HepG2 (cell line): ENCODE measurements around the gene TANGO6. TPM values are rescaled to one million over a fixed set of nuclear protein-coding genes. Genes with fewer than 3 reads are reported as not detected.
A peak's percentile ranks its signal among the peaks of the same experiment; 100 is the strongest.

Experiments
- ATF1 ChIP-seq: IDR thresholded peaks from 2 replicates; pipeline ENCODE4 v1.6.1; 2016; ENCODE audit warnings: mild to moderate bottlenecking, control low read depth
- BCLAF1 ChIP-seq: fragments of 450-650 bp; IDR thresholded peaks from 2 replicates; pipeline ENCODE4 v1.6.1; 2017; ENCODE audit warnings: mild to moderate bottlenecking
- BRD4 ChIP-seq: sonication (generic); formaldehyde crosslinking; IDR thresholded peaks from 2 replicates; pipeline ENCODE4 v1.4.0; 2020; ENCODE audit warnings: missing genetic modification reagents
- ELF4 ChIP-seq: sonication (generic); formaldehyde crosslinking; IDR thresholded peaks from 2 replicates; pipeline ENCODE4 v1.5.0; 2020; ENCODE audit warnings: missing genetic modification reagents, mild to moderate bottlenecking, moderate library complexity, borderline replicate concordance
- FOXJ3 ChIP-seq: sonication (generic); formaldehyde crosslinking; IDR thresholded peaks from 2 replicates; pipeline ENCODE4 v1.4.0; 2020; ENCODE audit warnings: missing genetic modification reagents, mild to moderate bottlenecking, borderline replicate concordance
- HDAC1 ChIP-seq: sonication (generic); formaldehyde crosslinking; IDR thresholded peaks from 2 replicates; pipeline ENCODE4 v1.5.1; 2020; ENCODE audit warnings: mild to moderate bottlenecking, missing genetic modification reagents
- HOXA9 ChIP-seq: sonication (generic); formaldehyde crosslinking; IDR thresholded peaks from 2 replicates; pipeline ENCODE4 v1.8.1; 2022; ENCODE audit warnings: missing genetic modification reagents, mild to moderate bottlenecking, moderate library complexity, borderline replicate concordance
- JARID2 ChIP-seq: sonication (generic); formaldehyde crosslinking; IDR thresholded peaks from 2 replicates; pipeline ENCODE4 v1.8.1; 2023; ENCODE audit warnings: missing genetic modification reagents, inconsistent platforms; ENCODE audit not compliant: insufficient replicate concordance
- MED1 ChIP-seq: sonication (generic); formaldehyde crosslinking; IDR thresholded peaks from 2 replicates; pipeline ENCODE4 v1.4.0; 2020; ENCODE audit warnings: missing genetic modification reagents
- MXD1 ChIP-seq: sonication (generic); formaldehyde crosslinking; IDR thresholded peaks from 2 replicates; pipeline ENCODE4 v1.4.0; 2020; ENCODE audit warnings: mild to moderate bottlenecking, missing genetic modification reagents
- PAX8 ChIP-seq: sonication (generic); formaldehyde crosslinking; IDR thresholded peaks from 2 replicates; pipeline ENCODE4 v1.8.0; 2022; ENCODE audit warnings: mild to moderate bottlenecking, missing genetic modification reagents, borderline replicate concordance
- PRMT3 ChIP-seq: sonication (generic); formaldehyde crosslinking; IDR thresholded peaks from 2 replicates; pipeline ENCODE4 v1.8.1; 2022; ENCODE audit warnings: low read depth, mild to moderate bottlenecking, moderate library complexity, missing genetic modification reagents, borderline replicate concordance
- RARG ChIP-seq: sonication (generic); formaldehyde crosslinking; IDR thresholded peaks from 2 replicates; pipeline ENCODE4 v1.4.0; 2020; ENCODE audit warnings: low read depth, mild to moderate bottlenecking, missing genetic modification reagents
- SALL1 ChIP-seq: sonication (generic); formaldehyde crosslinking; IDR thresholded peaks from 2 replicates; pipeline ENCODE4 v1.8.0; 2022; ENCODE audit warnings: mild to moderate bottlenecking, missing genetic modification reagents
- SMARCC2 ChIP-seq: fragments of 450-650 bp; IDR thresholded peaks from 2 replicates; pipeline ENCODE4 v1.6.1; 2017; ENCODE audit warnings: antibody characterized with exemption, mild to moderate bottlenecking
- SP1 ChIP-seq, 2 experiments: fragments of 450-650 bp in 1 of 2; sonication (generic) in 1 of 2; formaldehyde crosslinking in 1 of 2; IDR thresholded peaks; 2 replicates each; pipeline versions ENCODE4 v1.4.0 to v1.6.1; 2016 to 2020; ENCODE audit warnings: missing genetic modification reagents in 1 of 2
- THAP11 ChIP-seq: IDR thresholded peaks from 2 replicates; pipeline ENCODE4 v1.6.1; 2016; ENCODE audit warnings: missing biosample characterization, missing genetic modification reagents
- THRA ChIP-seq: sonication (generic); formaldehyde crosslinking; IDR thresholded peaks from 2 replicates; pipeline ENCODE4 v1.4.0; 2020; ENCODE audit warnings: missing genetic modification reagents, borderline replicate concordance
- ZBTB7A ChIP-seq: sonication (generic); formaldehyde crosslinking; IDR thresholded peaks from 2 replicates; pipeline ENCODE4 v1.8.0; 2022; ENCODE audit warnings: mild to moderate bottlenecking, missing genetic modification reagents
- ZNF3 ChIP-seq: IDR thresholded peaks from 2 replicates; pipeline ENCODE4 v1.7.0; 2017; ENCODE audit warnings: inconsistent platforms
- ZNF350 ChIP-seq: sonication (generic); formaldehyde crosslinking; IDR thresholded peaks from 2 replicates; pipeline ENCODE4 v1.4.0; 2020; ENCODE audit warnings: mild to moderate bottlenecking, low read depth, missing genetic modification reagents, borderline replicate concordance
- ZNF550 ChIP-seq: sonication (generic); formaldehyde crosslinking; IDR thresholded peaks from 2 replicates; pipeline ENCODE4 v1.4.0; 2020; ENCODE audit warnings: mild to moderate bottlenecking, missing genetic modification reagents, borderline replicate concordance
- ZNF614 ChIP-seq: IDR thresholded peaks from 2 replicates; pipeline ENCODE4 v1.6.1; 2018; ENCODE audit warnings: missing biosample characterization, missing genetic modification reagents, inconsistent platforms, borderline replicate concordance
- ZNF629 ChIP-seq: sonication (generic); formaldehyde crosslinking; conservative IDR thresholded peaks from 2 replicates; pipeline ENCODE4 v1.5.0; 2020; ENCODE audit warnings: missing genetic modification reagents
- ZNF724P ChIP-seq: sonication (generic); formaldehyde crosslinking; IDR thresholded peaks from 2 replicates; pipeline ENCODE4 v1.8.0; 2022; ENCODE audit warnings: missing genetic modification reagents, borderline replicate concordance
- ZNF766 ChIP-seq: sonication (generic); formaldehyde crosslinking; IDR thresholded peaks from 2 replicates; pipeline ENCODE4 v1.5.0; 2020; ENCODE audit warnings: missing genetic modification reagents, borderline replicate concordance
- ZNF768 ChIP-seq: sonication (generic); formaldehyde crosslinking; IDR thresholded peaks from 2 replicates; pipeline ENCODE4 v1.4.0; 2020; ENCODE audit warnings: missing genetic modification reagents
- polyA plus RNA-seq, 8 experiments: library from polyadenylated mRNA; depleted of rRNA in 3 of 8; stranded (reverse) in 7 of 8; unstranded in 1 of 8; fragments of >200 nt; fragmentation: Illumina TruSeq in 4 of 8; extraction: Trizol in 4 of 8; gene quantifications; 2 replicates each; pipeline versions ENCODE4 v1.2.1 to v1.2.3, GENCODE V29; 2011 to 2016; ENCODE audit warnings: low read depth in 4 of 8, missing spikeins in 1 of 8, mixed read lengths in 1 of 8; ENCODE audit not compliant: insufficient read depth in 1 of 8
- total RNA-seq, 5 experiments: library from RNA; depleted of rRNA; stranded (reverse); fragments of >200 nt; fragmentation: Illumina TruSeq; extraction: Trizol; gene quantifications; 2 replicates each; pipeline ENCODE4 v1.2.3, GENCODE V29; 2016; ENCODE audit warnings: low read depth in 1 of 5

The TANGO6 gene
- total and polyA plus RNA-seq, 2 of the 13 experiments (the other 11 are each of a cell fraction or from before 2014, with no cell fraction given), result 7.2 to 13.3 TPM

DNA sequence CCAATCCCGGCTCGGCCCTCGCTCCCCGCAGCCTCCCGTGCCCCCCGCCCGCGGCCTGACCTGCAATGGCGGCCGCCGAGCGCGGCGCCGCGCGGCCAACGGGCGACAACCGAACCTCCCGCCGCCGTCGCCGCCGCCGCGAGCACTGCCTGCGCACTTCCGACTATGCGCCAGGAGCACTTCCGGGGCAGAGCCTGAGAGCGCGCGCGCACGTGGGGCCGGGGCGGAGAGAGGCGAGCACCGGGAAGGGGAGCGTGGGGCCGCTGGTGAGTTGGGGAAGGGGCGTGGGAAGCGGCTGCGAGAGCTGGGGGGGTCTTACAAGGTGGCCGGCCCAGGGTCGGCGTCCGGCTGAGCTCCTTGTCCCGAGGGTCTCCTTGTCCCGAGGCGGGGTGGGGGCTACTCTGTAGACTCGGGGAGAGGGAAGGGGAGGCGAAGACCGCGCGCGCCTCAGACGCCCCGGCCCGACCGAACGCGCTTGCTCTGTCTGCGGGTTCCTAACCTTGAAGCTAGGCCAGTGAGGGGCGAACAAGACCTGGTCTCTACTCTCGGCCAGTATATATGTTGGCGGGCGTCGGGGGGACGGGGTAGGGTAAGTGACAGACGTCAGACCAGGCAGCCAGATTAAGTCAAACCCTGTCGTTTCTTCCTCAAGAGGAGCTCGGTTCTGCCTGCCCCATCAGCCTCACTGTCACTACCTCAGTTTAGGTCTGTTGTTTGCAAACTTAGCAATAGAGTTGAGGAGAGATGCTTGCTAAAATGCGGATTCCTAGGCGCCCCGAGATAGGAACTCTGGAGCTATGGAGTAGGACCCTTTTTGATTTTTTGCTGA lies 289.3 kb downstream of the TANGO6 start, which contains the start of the genes CHTF8 and UTP4 (continued):
- no peak for TF ChIP-seq THRA (CRISPR knock-in tag)
- TF ChIP-seq ZNF766 (CRISPR knock-in tag), result no peak
- no peak for TF ChIP-seq ATF1 (CRISPR knock-in tag)
- TF ChIP-seq FOXJ3, result no peak
- no peak; the same call in 1 of the 2 replicates for TF ChIP-seq PAX8
- peak; percentile 74 for TF ChIP-seq SALL1
- TF ChIP-seq ZNF614, result no peak
- no peak for TF ChIP-seq SMARCC2
- TF ChIP-seq ELF4, result no peak
- TF ChIP-seq ZNF724P (CRISPR knock-in tag), result no peak
- no peak; the same call in 1 of the 2 replicates for TF ChIP-seq ZNF350 (CRISPR knock-in tag)
- peak; percentile 83 for TF ChIP-seq THAP11 (CRISPR knock-in tag)
- TF ChIP-seq BCLAF1, result no peak
- no peak for TF ChIP-seq RARG (CRISPR knock-in tag)
- TF ChIP-seq MED1 (CRISPR knock-in tag), result peak; percentile 31; the same call in 1 of the 2 replicates
- no peak for TF ChIP-seq SP1 (IDR thresholded peaks at IDR 0.05)
- peak; percentile 56; the same call in 1 of the 2 replicates for TF ChIP-seq SP1 (CRISPR knock-in tag; IDR thresholded peaks at IDR 0.05)
- TF ChIP-seq ZNF3 (CRISPR knock-in tag), result no peak
- peak; percentile 93; the same call in 1 of the 2 replicates for TF ChIP-seq HOXA9
- TF ChIP-seq ZNF550 (CRISPR knock-in tag), result no peak
- TF ChIP-seq MXD1, result peak; percentile 99
- TF ChIP-seq JARID2, result no peak
- 0 out of 2 replicates have a peak, but pooled peaks have one; percentile 22 for TF ChIP-seq ZNF768 (CRISPR knock-in tag)
- TF ChIP-seq BRD4 (CRISPR knock-in tag), result no peak
- peak; percentile 87 for TF ChIP-seq ZBTB7A (CRISPR knock-in tag)
- TF ChIP-seq PRMT3 (CRISPR knock-in tag), result peak; percentile 74; the same call in 1 of the 2 replicates
- TF ChIP-seq HDAC1 (CRISPR knock-in tag), result peak; percentile 96
- no peak for TF ChIP-seq ZNF629 (CRISPR knock-in tag)
